ENCODE results near the gene CACNA1G.

DNA sequence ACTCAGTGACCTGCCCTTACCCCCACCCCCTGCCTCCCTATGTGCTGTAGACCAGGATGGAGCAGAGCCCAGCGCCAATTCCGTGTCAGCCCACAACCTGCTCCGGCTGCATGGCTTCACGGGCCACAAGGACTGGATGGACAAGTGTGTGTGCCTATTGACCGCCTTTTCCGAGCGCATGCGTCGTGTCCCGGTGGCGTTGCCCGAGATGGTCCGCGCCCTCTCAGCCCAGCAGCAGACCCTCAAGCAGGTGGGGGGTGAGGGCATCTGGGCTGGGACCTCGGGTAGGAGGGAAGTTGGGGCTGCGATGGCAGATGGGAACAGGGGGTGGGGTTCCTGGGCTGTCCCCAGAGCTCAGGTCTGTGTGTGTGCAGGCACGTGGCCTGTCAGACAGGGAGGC is 6.3 kb upstream of the CACNA1G start:
- TF ChIP-seq, protein P1, sequence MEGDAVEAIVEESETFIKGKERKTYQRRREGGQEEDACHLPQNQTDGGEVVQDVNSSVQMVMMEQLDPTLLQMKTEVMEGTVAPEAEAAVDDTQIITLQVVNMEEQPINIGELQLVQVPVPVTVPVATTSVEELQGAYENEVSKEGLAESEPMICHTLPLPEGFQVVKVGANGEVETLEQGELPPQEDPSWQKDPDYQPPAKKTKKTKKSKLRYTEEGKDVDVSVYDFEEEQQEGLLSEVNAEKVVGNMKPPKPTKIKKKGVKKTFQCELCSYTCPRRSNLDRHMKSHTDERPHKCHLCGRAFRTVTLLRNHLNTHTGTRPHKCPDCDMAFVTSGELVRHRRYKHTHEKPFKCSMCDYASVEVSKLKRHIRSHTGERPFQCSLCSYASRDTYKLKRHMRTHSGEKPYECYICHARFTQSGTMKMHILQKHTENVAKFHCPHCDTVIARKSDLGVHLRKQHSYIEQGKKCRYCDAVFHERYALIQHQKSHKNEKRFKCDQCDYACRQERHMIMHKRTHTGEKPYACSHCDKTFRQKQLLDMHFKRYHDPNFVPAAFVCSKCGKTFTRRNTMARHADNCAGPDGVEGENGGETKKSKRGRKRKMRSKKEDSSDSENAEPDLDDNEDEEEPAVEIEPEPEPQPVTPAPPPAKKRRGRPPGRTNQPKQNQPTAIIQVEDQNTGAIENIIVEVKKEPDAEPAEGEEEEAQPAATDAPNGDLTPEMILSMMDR (conservative IDR thresholded peaks at IDR 0.05; ENCODE audit: low read length) = no peak
- TF ChIP-seq EZH2phosphoT487 (IDR thresholded peaks at IDR 0.05; ENCODE audit: borderline replicate concordance) = no peak

Data from Loucy (cell line).